ENCODE measurements around the gene CREBZF.
"Not testable (repeated sequence)": the region's sequence is repeated elsewhere in the genome, so short reads cannot be mapped to it uniquely, and the experiment has no call there.

CREBZF gene

DNA sequence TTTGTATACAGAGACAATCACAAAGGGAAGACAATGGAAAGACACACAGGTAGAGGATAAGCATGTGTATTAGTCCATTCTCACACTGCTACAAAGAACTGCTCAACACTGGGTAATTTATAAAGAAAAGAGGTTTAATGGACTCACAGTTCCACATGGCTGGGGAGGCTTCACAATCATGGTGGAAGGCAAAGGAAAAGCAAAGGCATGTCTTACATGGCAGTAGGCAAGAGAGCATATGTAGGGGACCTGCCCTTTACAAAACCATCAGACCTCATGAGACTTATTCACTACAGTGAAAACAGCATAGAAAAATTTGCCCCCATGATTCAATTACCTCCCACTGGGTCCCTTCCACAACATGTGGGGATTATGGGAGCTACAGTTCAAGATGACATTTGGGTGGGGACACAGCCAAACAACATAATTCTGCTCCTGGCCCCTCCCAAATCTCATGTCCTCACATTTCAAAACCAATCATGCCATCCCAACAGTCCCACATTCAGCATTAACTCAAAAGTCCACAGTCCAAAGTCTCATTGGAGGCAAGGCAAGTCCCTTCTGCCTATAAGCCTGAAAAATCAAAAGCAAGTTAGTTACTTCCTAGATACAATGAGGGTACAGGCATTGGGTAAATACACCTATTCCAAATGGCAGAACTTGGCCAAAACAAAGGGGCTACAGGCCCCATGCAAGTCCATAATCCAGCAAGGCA is 6.2 kb upstream of the CREBZF start:
- not testable (repeated sequence) for DNase-seq (ENCODE audit: low read depth)

DNA sequence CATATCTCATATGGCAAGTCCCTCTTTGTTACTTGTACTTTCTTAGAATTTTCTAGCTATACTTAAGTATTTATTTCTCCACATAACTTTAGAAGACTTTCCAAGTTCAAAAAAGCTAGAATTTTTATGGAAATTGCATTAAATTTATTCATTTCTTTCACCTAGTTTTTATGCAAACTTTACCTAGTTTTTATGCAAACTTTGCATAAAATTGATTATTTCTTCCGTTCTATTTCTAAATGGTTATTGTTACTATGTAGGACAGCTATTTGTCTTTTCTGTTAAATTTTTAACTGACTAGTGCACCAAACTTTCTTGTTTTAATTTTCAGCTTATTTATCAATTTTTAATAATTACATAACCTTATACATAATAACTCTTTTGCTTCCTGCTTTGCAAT is 3.2 kb upstream of the CREBZF start:
- DNase-seq (ENCODE audit: low read depth), result no peak

- no peak for DNase-seq (ENCODE audit: low read depth)
Observed at GRCh38 chr11:85666687-85667086, 1.8 kb upstream of the CREBZF start.

DNA sequence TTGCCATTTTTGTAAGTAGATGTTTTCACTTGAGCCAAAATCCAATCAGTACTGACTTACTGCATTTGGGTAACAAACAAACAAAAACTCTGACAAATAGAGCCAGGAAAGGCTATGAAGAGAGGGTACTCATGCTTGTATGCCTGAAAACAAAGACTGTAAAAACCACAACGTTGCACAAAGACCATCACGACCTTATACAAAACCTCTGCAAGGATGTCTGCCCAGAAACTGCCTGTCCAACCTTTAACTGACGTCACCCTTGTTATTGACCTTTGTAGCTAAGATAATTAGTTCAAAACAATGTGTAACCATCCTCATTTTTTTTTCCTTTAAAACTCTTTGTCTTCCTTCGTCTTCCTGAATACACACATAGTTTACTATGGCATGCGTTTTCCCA is 804 bp upstream of the CREBZF start:
- no peak for DNase-seq (ENCODE audit: low read depth)

GRCh38 chr11:85663753-85664614 is 945 bp downstream of the CREBZF start:
- peak; percentile 84 for DNase-seq (ENCODE audit: low read depth)

- DNase-seq (ENCODE audit: low read depth), result no peak
Observed at GRCh38 chr11:85663080-85663752, 1.7 kb downstream of the CREBZF start.

DNA sequence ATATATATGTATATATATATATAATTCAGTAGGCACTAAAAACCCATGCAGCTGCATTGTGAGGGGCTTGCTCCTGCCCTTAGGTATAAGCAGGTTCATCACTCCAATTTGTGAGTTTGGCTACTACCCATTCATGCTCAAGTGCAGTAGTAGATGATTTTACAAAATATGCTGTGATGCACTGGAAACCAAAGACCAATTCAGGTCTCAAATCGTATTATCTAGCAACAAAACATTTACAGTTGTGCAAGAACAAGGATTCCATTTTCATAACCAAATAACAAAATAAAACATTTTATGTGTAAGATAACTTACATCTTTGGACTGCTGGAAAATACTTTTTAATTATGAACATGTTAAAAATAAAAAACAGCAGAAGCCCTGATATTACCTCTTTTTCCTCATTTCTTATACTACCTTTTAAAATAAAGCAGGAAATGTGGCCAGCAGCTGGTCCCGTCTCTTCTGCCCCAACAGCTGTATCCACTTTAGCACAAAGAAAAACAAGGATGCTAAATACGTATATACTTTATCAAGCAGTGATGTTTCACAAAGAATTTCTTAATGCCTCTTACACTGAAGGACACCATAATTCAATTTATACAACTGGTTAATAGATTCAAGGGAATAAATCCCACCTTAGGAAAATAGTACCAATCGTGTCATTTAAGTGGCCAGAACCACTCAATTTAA is 2.8 kb downstream of the CREBZF start:
- DNase-seq (ENCODE audit: low read depth), result no peak

- no peak for DNase-seq (ENCODE audit: low read depth)
Observed at GRCh38 chr11:85658180-85658579, 6.7 kb downstream of the CREBZF start.

DNA sequence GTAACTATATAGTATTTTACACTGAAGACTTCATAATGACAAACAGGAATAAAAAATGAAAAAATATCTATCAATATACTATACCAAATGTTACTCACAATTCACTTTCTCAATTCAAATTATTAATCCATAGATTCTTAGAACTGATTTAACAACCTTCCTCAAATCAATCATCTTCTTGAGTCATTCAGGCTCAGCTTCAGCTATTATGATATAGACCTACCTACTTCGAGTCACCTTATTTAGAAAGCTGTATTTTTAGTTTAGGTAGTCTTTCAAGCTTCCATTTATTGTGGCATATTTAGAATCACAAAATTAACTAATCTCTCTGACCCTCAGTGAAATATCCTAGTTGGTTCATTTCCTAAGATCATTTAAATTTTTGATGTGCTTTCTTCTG is 8.2 kb downstream of the CREBZF start:
- DNase-seq (ENCODE audit: low read depth), result no peak

- DNase-seq (ENCODE audit: low read depth), result not testable (repeated sequence)
Observed at GRCh38 chr11:85654343-85654742, 10.6 kb downstream of the CREBZF start.

- no peak for DNase-seq (ENCODE audit: low read depth)
Observed at GRCh38 chr11:85652786-85653447, 12.0 kb downstream of the CREBZF start.

GRCh38 chr11:85651118-85651517 is 13.8 kb downstream of the CREBZF start:
- no peak for DNase-seq (ENCODE audit: low read depth)

DNA sequence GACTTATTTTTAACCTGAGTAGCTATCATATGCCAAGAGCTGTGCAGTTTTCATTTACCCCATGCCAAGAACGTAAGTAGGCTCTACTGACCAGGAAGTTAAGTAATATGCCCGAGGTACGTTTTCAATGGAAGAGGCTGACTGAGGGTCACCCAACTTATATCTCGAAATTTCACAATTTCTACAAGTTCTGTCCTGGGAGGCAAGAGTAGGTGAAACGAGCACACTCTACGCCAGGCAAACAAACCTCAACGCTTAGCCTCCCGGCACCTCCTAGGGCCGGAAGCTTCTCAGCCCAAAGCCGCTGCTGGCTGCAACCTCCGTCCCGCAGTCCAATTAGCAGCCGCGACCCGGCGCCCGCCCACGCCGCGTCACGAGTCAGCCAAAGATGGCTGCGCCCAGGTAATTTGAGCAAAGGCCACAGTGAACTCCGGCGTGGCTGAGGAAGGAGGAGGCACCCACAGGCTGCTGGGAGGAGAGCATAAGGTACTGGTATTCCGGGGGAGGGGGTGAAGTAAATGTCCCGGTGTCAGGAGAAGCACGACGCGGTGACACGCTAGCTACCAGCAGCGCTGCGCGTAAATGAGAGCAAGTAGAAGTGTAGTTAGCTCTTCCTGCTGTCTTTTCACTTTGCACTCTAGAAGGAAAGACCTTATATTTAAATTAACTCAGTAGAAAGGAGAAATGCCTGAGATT is 17.2 kb downstream of the CREBZF start, which contains the start of gene TMEM126A:
TSS of gene TMEM126A (plus strand) at position 364 of the 696 bp plus-strand sequence. CDS start 2,289 bp downstream, outside the sequence.
- peak; percentile 80 for DNase-seq (ENCODE audit: low read depth)

DNA sequence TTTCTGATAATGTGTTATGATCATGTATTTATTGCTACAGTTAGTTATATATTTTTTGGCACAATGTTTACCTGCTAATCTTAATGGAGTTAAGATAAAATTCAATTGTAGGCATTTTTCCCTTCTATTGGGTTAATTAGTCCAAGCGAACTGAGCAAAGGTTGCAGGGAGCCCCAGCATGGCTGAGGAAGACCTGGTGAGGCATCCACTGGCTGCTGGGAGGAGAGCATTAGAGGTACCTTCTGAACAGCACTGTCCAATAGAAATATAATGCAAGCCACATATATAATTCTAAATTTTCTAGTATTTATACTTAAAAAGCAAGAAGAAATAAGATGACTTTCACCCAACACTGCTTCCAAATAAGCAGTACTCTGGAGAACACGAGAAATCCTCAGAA is 17.9 kb downstream of the CREBZF start:
- DNase-seq (ENCODE audit: low read depth), result no peak

GRCh38 chr11:85643191-85643614 is 21.7 kb downstream of the CREBZF start:
- DNase-seq (ENCODE audit: low read depth), result no peak

DNA sequence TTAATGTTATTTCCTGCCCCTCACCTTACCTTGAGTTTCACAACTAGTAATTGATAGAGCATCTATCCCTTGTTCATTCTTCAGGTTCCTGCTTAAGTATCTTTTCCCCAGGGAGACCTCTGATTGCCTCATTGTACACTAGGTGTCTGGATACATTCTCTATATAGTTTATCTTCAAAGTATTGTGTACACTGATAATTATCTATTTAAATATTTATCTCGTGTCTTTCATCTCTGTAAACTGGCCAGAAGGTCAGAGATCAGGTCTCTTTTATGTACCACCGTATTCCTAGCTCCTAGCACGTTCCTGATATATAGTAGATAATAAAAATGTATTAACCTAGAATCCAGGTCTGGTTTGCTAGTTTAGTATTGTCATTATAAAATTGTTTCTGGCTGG is 30.2 kb downstream of the CREBZF start:
- DNase-seq (ENCODE audit: low read depth), result no peak

DNA sequence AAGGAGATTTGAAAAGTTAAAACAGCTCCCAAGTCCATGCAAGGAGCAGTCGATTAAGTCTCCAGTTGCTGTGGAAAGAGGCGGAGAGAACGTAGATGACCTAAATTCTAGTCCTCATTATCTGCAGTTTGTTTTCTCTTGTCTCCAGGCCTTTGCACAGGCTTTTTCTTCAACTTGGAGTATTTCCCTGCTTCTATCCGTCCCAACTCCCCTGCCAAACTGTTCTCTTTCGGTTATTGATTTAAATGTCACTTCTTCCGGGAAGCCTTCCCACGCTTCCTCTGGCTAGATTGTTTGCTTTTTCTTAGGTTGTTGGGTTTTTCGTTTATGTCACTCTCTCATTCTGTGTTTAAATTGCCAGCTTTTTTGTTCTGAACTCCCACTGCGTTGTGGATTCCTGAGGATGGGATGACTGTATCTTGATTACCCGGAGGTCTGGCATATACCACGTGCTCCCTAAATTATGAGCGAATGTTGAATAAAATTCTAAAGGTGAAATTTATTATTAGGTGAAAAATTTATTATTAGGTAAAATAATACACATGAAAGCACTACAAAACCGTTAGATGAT is 36.1 kb downstream of the CREBZF start:
- DNase-seq (ENCODE audit: low read depth), result no peak

GRCh38 chr11:85627998-85628770 is 36.7 kb downstream of the CREBZF start, which contains the start of gene TMEM126B:
TMEM126B (plus strand) TSS chr11:85628593; CDS start chr11:85628608, 15 bp downstream.
- peak; percentile 93 for DNase-seq (ENCODE audit: low read depth)

DNA sequence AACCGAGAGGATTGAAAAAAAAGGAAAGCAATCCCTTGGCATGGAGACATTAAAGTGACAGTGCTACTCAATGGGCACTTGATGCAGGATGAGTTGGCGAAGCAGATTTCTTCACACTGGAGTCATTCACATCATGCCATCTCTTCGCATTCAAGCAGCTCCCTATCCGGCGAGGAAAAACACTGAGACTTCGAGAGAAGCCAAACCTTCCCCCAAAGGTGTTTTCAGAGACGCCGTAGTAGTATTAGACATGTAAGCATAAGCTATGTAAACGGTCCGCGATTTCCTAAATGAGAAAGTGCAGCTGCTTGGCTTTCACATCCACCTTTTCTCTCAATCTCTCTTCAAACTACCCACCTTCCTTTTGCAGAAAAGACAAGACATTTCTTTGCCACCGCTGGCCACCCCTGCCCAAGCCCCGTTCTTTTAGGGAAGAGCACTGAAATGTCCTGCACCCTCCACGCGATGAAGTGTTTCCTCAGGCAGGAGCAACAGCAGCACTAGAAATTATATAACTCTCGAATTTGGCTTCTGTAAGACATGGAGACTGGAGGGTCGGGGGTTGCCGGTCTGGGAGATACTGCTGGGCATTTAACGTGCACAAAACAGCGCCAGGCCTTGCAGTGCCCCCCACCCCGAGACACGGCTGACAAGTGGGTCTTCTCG is 37.5 kb downstream of the CREBZF start, which contains the start of gene DLG2:
TSS of gene DLG2 (minus strand) at position 13 of the 666 bp plus-strand sequence.
- DNase-seq (ENCODE audit: low read depth), result no peak

Measured in T-helper 22 cell (primary cell).